ENCODE data around the gene CAPZB.
"Not testable (repeated sequence)": the region's sequence is repeated elsewhere in the genome, so short reads cannot be mapped to it uniquely, and the experiment has no call there.

The CAPZB gene

GRCh38 chr1:19505693-19506457, 20.5 kb upstream of the CAPZB start:
- no peak for DNase-seq
- Histone ChIP-seq H3K27me3 (ENCODE audit: insufficient read depth, low read depth, severe bottlenecking) (no peaks in the 10 kb centered on the region), H3K36me3 (no peaks in the 10 kb centered on the region), H3K9me3 (ENCODE audit: severe bottlenecking) (no peaks in the 10 kb centered on the region), H3K27ac (no peak overlapping the region), H3K4me3 (ENCODE audit: low read depth, low read length) (no peak overlapping the region)
- TF ChIP-seq, protein P1, sequence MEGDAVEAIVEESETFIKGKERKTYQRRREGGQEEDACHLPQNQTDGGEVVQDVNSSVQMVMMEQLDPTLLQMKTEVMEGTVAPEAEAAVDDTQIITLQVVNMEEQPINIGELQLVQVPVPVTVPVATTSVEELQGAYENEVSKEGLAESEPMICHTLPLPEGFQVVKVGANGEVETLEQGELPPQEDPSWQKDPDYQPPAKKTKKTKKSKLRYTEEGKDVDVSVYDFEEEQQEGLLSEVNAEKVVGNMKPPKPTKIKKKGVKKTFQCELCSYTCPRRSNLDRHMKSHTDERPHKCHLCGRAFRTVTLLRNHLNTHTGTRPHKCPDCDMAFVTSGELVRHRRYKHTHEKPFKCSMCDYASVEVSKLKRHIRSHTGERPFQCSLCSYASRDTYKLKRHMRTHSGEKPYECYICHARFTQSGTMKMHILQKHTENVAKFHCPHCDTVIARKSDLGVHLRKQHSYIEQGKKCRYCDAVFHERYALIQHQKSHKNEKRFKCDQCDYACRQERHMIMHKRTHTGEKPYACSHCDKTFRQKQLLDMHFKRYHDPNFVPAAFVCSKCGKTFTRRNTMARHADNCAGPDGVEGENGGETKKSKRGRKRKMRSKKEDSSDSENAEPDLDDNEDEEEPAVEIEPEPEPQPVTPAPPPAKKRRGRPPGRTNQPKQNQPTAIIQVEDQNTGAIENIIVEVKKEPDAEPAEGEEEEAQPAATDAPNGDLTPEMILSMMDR (IDR thresholded peaks at IDR 0.05; ENCODE audit: low read depth, low read length), result no peak

GRCh38 chr1:19504796-19505692, 19.7 kb upstream of the CAPZB start:
- Histone ChIP-seq H3K36me3 (no peaks in the 10 kb centered on the region), H3K4me3 (ENCODE audit: low read depth, low read length) (no peak overlapping the region), H3K27me3 (ENCODE audit: insufficient read depth, low read depth, severe bottlenecking) (no peaks in the 10 kb centered on the region), H3K9me3 (ENCODE audit: severe bottlenecking) (no peaks in the 10 kb centered on the region), H3K27ac (no peak overlapping the region)
- TF ChIP-seq, protein P1 (IDR thresholded peaks at IDR 0.05; ENCODE audit: low read depth, low read length), result no peak
- no peak for DNase-seq

DNA sequence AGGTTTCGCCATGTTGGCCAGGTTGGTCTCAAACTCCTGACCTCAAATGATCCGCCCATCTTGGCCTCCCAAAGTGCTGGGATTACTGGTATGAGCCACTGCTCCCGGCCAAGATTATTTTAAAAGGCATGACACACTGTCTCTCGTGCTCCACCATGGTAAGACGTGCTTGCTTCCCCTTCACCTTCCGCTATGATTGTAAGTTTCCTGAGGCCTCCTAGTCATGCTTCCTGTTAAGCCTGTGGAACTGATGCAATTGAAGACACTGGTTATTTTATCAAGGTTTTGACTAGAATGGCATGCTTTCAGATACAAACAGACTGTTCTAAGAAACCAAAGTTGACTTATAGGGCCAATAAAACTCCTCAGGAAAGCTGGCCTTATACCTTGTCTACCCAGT, 16.9 kb upstream of the CAPZB start:
- not testable (repeated sequence) for H3K27ac ChIP-seq; H3K4me3 ChIP-seq (ENCODE audit: low read depth, low read length); H3K9me3 ChIP-seq (ENCODE audit: severe bottlenecking); DNase-seq; H3K27me3 ChIP-seq (ENCODE audit: insufficient read depth, low read depth, severe bottlenecking); H3K36me3 ChIP-seq

- H3K27ac ChIP-seq; H3K4me3 ChIP-seq (ENCODE audit: low read depth, low read length); H3K36me3 ChIP-seq; DNase-seq; H3K9me3 ChIP-seq (ENCODE audit: severe bottlenecking); H3K27me3 ChIP-seq (ENCODE audit: insufficient read depth, low read depth, severe bottlenecking): not testable (repeated sequence)
These were observed 14.5 kb upstream of the CAPZB start for GRCh38 chr1:19499887-19500286.

- H3K4me3 ChIP-seq (ENCODE audit: low read depth, low read length); DNase-seq; H3K27me3 ChIP-seq (ENCODE audit: insufficient read depth, low read depth, severe bottlenecking); H3K36me3 ChIP-seq; H3K9me3 ChIP-seq (ENCODE audit: severe bottlenecking); H3K27ac ChIP-seq: not testable (repeated sequence)
These were observed 12.1 kb upstream of the CAPZB start for GRCh38 chr1:19497443-19497842.

DNA sequence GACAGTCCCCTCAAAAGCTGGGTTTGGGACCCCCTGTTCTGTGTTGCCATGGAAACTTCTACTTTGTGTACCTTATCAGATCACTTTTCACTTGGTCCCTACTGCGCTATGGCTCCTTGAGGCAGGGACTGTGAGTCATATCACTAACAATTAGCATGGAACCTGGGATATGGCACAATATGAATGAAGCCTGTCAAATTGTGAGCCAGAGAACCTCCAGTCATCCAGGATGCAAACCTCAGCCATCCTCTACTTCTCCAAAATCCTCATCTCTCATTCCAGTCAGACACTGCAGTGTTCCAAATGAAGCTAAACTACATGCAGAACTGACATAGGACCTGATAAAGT, 11.2 kb upstream of the CAPZB start:
- DNase-seq, result no peak
- Histone ChIP-seq H3K9me3 (ENCODE audit: severe bottlenecking) (no peaks in the 10 kb centered on the region), H3K27me3 (ENCODE audit: insufficient read depth, low read depth, severe bottlenecking) (no peaks in the 10 kb centered on the region), H3K4me3 (ENCODE audit: low read depth, low read length) (no peak overlapping the region), H3K36me3 (no peaks in the 10 kb centered on the region), H3K27ac (no peak overlapping the region)
- TF ChIP-seq, protein P1 (IDR thresholded peaks at IDR 0.05; ENCODE audit: low read depth, low read length), result no peak

- TF ChIP-seq, protein P1 (IDR thresholded peaks at IDR 0.05; ENCODE audit: low read depth, low read length), result no peak
- Histone ChIP-seq H3K4me3 (ENCODE audit: low read depth, low read length) (no peak overlapping the region), H3K27me3 (ENCODE audit: insufficient read depth, low read depth, severe bottlenecking) (no peaks in the 10 kb centered on the region), H3K36me3 (no peaks in the 10 kb centered on the region), H3K9me3 (ENCODE audit: severe bottlenecking) (no peaks in the 10 kb centered on the region), H3K27ac (no peak overlapping the region)
- DNase-seq, result no peak
These were observed 10.6 kb upstream of the CAPZB start for GRCh38 chr1:19495799-19496526.

Data from WERI-Rb-1 (cell line).